ENCODE measurements around the gene COL26A1.
A peak's percentile ranks its signal among the peaks of the same experiment; 100 is the strongest.
"Not testable (repeated sequence)": the region's sequence is repeated elsewhere in the genome, so short reads cannot be mapped to it uniquely, and the experiment has no call there.

COL26A1 gene

DNA sequence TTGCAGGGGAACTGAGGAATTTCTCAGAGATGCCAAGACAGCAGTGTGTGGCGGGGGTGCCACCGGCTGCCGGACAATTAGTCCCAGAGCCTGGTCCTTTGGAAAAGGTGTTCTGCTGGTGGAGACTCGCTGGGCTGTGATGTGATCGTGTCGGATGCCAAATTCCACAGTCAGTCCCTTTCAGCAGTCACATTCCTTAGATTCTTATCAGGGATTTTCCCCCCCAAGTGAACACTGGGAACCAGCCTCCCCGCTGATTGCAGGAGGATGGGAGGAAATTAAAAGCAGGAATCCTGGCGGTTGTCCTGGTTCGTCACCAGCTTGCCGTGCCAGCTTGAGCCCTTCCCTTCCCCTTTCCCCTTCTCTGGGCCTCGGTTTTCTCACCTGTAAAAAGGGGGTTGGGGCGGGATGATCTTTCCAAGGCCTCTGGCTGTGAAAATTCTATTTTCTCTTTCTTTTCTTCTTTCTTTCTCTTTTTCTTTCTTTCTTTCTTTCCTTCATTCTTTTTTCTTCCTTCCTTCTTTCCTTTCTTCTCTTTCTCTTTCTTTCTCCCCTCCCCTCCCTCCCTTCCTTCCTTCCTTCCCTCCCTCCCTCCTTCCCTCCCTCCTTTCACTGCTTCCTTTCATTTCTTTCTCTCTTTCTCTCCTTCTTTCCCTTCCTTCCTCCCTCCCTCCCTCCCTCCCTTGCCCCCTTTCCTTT lies 39.6 kb downstream of the COL26A1 start:
- DNase-seq (ENCODE audit: low read depth in 2 of 2) = no peak

DNA sequence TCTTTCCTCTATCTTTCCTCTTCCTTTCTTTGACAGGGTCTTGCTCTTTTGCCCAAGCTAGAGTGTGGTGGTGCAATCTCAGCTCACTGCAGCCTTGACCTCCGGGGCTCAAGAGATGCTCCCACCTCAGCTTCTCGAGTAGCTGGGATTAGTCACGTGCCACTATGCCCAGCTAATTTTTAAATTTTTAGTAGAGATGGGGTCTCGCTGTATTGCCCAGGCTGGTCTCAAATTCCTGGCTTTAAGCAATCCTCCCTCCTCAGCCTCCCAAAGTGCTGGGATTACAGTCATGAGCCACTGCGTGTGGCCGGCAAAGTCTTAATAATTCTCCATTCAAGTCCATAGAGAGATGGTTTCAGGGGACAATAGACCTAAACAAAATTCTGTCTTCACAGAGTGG lies 40.2 kb downstream of the COL26A1 start:
- DNase-seq (ENCODE audit: low read depth in 2 of 2) = no peak

DNA sequence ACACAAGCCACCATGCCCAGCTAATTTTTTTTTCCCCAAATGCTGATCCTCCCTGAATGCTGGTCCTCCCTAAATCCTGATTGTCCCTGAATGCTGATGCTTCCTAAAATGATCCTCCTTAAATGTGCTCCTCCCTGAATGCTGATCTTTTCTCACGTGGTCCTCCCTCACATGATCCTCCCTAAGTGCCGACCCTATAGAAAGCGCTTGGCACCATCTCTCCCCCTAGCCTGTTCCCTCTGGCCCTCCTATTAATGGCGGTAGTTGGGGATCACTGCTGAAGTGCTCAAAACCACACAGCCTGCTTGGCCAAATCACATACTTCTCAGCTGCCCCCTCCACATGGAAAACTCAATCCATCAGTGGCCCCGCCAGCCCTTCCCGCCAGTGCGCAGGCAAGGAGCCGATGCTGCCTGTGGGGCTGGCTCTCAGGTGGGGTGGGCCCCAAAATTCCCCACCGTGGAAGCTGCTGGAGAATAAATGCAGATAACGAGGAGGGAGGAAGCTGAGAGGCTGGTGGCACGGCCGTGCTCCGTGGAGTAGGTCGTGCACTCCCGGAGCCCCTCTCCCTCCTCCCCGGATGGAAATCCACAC lies 42.9 kb downstream of the COL26A1 start:
- DNase-seq (ENCODE audit: low read depth in 2 of 2) = no peak

DNA sequence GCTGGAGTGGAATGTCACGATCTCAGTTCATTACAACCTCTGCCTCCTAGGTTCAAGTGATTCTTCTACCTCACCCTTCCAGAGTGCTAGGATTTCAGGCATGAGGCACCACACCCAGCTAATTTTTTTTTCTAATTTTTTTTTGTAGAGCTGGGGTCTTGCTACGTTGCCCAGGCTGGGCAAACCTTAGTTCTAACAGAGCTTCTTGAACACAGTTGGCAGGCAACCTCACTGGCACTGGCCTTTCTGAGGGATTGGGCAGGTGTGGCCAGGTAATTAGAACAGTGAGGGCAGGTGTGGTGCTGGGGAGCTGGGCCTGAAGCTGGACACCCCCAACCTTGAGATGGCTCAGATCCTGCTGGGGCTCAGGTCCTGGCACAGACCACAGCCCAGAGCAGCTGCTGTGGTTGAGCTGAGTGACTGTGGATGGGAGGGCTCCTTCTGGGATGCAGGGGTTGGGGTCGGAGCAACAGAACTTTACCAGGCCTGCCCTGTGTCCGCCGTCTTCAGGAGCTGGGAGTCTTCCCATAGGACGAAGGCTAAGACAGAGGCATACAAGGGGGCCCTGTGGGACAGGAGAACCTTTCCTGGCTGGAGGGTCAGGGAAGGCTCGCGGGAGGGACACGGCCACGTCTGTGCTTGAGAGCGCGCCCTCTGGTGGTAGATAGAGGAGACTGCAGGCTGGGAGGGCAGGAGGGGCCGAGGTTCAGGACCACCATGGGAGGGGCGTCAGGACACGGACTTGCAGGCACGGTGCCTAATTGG lies 48.2 kb downstream of the COL26A1 start:
- DNase-seq (ENCODE audit: low read depth in 2 of 2) = peak in 1 of 2 donors; percentile 15

DNA sequence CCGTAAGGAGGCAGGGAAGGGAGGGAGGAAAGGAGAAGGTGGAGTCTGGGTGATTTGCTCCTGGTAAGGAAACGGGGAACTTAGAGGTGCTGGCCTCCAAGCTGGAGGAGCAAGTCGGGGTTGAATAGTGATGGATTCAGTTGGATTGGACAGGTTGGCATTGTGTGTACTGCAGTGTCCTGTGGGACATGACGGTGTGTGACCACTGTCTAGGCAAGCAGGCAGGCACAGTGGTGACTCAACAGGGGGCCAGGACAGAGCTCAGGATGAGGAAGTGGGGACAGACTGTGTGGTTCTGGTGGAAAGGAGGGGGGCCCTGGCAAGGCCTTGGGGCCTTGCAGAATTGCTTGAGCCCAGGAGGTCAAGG lies 48.8 kb downstream of the COL26A1 start:
- DNase-seq (ENCODE audit: low read depth in 2 of 2) = no peak

DNA sequence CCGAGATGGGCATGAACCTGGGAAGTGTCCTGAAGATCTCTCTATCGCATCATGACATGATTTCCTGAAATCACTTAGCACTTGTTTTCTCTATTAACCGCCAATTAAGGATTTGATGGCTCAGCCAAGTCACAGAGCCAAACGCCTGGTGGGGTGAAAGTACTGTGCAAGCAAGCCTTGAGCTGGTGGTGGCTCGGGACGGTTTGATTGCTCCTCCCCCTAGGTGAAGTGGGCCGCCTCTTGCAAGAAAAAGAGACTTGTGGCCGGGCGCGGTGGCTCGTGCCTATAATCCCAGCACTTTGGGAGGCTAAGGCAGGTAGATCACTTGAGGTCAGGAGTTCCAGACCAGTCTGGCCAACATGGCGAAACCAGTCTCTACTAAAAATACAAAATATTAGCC lies 50.3 kb downstream of the COL26A1 start:
- DNase-seq (ENCODE audit: low read depth in 2 of 2) = no peak

DNA sequence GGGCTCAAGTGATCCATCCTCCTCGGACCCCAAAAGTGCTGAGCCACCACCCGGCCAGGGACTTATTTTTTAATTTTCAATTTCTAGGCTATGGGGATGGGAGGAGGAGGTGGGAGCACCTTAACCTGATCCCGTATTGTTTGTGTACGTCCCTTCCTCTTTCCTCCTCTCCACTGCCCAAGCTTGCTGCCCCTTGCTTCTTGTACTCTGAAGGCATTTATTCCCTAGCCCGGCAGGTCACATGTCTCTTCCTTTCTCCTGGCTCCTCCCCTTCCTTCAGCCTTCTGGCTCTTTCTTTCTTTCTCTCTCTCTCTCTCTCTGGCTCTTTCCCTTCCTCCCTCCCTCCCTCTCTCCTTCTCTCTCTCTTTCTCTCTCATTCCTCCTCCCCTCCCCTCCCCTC lies 56.0 kb downstream of the COL26A1 start:
- DNase-seq (ENCODE audit: low read depth in 2 of 2) = no peak

DNA sequence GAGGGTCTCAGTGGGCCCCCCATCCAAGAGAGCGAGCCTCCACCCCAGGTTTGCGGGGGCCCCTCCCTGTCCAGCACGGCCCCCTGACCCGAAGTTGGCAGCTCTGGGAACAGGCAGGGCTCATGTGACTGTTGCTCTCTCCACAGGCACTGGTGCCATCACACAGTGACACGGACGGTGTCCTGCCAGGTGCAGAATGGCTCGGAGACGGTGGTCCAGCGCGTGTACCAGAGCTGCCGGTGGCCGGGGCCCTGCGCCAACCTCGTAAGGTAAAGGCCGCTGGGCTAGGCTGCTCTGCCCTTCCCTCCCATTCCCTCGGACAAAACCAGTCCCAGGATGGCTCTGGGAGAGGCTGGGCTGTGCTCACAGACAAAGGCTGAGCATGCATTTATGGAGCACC lies 57.2 kb downstream of the COL26A1 start:
- no peak for DNase-seq (ENCODE audit: low read depth in 2 of 2)

DNA sequence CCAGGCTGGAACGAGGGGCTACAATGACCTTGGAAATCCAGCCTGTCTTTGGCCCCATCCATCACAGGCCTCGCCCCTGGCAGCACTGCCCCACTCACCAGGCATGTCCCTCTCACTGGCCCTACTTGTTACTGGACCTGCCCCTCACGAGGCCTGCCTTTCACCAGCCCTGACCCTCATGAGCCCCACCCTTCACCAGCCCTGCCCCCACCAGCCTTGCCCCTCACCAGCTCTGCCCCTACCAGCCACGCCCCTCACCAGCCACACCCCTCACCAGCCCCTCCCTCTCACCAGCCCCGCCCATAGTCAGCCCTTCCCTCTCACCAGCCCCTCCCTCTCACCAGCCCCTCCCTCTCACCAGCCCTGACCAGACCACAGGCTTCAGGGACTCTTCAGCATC lies 57.8 kb downstream of the COL26A1 start:
- DNase-seq (ENCODE audit: low read depth in 2 of 2) = no peak

DNA sequence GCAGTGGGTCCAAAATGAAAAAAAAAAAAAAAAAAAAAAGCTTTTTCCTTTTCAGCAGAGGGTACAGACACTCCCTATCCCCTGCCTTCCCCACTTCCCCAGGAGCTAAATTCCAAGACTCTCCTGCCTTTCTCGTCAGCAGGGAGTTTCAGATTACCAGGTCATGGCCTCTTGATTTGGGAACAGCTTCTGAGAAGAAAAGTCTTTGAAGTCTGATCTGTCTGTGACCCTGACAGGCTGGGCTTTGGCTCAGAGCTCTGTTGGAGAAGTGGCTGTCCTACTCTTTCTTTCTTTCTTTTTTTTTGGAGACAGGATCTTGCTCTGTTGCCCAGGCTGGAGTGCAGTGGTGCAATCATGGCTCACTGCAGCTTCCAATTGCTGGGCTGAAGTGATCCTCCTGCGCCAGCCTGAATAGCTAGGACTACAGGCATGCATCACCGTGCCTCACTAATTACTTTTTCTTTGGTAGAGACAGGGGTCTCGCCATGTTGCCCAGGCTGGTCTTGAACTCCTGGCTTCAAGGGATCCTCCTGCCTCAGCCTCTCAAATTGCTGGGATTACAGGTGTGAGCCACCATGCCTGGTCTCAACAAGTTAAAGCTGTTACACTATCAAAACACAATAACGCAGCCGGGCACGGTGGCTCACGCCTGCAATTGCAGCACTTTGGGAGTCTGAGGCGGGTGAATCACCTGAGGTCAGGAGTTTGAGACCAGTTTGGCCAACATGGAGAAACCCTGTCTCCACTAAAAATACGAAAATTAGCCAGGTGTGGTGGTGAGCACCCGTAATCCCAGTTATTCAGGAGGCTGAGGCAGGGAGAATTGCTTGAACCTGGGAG lies 59.9 kb downstream of the COL26A1 start:
- no peak for DNase-seq (ENCODE audit: low read depth in 2 of 2)

DNA sequence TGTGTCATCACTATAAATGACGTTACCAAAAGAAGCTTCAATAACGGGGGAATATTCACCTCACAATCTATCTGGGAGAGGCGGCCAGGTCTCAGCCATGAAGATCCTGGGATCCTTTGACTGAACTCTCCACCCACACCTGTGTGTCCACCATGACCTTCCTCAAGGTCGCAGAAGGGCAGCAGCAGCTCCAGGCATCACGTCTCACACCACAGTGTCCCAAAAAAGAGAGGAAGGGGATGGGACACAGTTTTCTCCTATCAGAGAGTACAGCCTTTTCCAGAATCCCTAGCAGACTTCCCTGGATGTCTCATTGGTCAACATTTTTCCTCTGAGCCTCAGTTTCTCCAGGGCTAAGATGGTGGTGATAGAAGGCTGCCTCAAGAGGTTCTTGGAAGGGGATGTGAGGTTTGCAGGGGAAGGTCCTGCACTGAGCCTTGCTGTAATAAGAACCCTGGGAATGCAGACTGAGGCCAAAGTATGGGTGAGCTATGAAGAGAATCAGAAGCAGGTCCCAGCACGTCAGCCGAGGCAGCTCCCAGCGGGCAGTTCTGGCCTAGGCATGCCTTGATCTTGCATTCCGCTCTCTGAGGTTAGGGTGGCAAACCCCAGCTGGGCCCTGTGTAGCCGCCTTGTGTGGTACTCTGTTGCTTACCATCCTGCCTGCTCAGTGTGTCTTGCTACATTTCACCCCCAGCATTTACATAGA lies 63.8 kb downstream of the COL26A1 start:
- no peak for DNase-seq (ENCODE audit: low read depth in 2 of 2)

DNA sequence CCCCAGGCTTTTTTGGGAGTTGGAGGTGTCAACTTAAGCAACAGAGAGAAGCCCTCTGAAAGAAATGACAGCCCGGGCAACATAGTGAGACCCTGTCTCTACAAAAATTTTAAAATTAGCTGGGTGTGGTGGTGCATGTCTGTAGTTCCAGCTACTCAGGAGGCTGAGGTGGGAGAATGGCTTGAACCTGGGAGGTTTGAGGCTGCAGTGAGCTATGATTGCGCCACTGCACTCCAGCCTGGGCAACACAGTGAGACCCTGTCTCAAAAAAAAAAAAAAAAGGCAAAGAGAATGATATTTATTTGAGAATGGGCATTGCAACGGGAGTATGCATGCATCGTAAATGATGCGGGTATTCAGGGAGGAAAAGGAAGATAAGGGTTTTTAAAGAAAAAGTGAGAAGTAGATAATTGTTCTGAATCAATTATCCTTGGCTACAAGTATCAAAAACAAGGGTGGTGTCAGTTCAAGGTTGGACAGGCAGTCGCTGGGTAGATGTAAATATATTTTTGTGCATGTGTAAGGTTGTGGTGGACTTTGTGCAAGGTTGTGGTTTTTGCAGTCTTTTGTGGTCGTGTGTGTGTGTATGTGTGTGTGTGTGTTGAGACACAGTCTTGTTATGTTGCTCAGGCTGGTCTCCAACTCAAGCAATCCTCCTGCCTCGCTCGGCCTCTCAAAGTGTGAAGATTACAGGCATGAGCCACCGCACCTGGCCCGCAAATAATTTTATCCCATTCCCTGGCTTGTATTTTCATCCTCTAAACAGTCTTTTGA lies 65.6 kb downstream of the COL26A1 start:
- DNase-seq (ENCODE audit: low read depth in 2 of 2) = no peak

DNA sequence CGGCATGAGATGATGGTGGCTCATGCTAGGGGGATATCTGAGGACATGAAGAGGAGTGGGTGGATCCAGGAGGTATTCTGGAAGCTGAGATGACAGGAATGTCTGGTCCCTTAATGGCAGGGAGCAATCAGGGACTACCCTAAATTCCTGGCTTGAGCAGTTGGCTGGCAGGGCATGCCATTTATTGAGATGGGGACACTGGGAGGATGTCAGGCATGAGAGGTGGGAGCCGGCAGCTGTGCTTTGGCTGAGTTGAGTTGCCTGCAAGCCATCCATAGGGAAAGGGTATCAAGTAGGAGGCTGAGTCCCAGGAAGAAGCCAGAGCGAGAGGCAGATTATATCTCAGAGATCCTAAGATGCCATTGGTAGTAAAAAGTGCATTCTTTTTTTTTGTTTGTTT lies 69.6 kb downstream of the COL26A1 start:
- no peak for DNase-seq (ENCODE audit: low read depth in 2 of 2)

DNA sequence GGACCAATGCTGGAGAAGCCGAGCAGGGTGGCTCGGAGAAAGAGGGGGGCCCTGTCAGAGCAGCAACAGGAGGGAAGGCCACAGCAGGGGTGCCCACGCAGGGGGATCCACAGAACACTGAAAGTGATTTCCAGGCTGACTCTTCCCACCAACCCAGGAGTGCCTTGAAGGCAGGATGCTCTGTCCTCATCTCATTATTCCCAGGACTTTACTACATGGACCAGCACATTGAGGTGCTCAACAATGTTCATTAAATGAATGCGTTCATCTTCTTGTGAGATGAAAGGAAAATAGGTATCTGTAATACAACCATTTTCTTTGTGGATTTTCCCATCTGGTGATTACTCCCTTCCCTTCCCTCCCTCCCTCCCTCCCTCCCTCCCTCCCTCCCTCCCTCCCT lies 71.0 kb downstream of the COL26A1 start:
- DNase-seq (ENCODE audit: low read depth in 2 of 2) = no peak

DNA sequence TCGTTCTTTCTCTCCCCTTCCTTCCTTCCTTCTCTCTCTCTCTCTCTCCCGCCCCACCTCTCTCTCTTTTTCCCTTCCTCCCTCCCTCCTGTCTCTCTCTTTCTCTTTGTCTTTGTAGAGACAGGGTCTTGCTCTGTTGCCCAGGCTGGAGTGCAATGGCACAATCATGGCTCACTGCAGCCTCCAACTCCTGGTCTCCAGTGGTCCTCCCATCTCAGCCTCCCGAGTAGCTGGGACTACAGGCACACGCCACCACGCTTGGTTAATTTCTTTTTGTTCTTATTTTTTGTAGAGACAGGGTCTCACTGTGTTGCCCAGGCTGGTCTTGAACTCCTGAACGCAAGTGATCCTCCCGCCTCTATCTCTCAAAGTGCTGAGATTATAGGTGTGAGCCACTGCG lies 71.5 kb downstream of the COL26A1 start:
- DNase-seq (ENCODE audit: low read depth in 2 of 2) = not testable (repeated sequence)

DNA sequence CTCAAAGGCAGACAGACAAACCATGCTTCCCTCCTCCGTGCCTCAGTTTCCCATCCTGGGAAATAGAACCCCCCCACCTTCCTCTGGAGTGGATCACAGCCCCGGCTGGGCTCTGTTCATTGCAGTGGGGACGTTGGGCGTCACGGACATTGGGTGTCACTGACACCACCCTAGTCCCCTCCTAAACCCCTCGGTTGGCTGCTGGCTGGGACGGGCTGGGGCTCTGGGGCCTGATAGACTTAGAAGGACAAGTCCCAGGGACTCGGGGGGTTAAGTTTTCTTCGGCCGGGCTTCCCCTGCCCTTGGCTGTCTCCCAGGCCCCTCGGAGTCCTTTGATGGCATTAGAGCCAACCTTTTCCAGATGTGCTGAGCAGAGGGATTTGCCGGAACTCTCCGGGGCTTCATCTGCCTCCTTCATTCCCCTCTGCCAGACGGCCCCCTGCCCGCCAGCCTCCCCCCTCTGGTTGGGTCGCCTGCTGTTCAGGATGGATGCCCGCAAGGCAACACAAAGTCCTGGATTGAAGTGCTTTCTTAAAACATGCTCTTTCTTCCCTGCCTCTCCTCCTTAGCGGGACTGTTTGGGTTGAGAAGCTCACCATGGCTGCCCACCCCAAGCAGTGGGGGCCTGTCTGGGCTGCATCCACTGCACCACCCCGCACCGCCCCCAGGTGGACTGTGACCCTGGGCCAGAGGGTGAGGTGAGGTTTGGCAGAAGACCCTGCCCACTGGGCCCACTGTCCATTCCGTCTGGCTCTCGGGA lies 73.0 kb downstream of the COL26A1 start:
- DNase-seq (ENCODE audit: low read depth in 2 of 2) = no peak

DNA sequence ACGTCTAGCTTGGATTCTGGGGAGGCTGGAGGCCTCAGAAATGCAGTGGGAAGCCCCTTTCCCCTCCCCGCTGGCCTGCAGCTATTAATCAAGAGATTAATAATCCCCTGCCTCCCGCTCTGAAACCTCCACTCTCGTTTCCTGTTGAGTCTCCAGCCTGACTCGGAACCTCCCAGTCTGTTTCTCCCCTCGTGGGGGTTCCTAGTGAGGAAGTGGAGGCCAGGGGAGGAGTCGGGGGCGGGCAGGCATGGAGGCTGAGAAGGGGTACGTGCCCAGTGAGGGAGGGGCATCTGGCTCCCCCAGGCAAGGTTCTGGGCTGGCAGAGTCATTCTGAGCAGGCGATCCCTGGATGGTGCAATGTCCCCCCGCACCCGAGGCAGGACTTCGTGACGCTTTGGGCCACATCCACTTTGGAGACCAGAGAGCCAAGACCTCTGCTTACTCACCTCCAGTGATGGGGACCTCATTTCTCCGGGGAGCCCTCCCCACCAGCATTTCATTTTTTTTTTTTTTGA lies 73.6 kb downstream of the COL26A1 start:
- no peak for DNase-seq (ENCODE audit: low read depth in 2 of 2)

DNA sequence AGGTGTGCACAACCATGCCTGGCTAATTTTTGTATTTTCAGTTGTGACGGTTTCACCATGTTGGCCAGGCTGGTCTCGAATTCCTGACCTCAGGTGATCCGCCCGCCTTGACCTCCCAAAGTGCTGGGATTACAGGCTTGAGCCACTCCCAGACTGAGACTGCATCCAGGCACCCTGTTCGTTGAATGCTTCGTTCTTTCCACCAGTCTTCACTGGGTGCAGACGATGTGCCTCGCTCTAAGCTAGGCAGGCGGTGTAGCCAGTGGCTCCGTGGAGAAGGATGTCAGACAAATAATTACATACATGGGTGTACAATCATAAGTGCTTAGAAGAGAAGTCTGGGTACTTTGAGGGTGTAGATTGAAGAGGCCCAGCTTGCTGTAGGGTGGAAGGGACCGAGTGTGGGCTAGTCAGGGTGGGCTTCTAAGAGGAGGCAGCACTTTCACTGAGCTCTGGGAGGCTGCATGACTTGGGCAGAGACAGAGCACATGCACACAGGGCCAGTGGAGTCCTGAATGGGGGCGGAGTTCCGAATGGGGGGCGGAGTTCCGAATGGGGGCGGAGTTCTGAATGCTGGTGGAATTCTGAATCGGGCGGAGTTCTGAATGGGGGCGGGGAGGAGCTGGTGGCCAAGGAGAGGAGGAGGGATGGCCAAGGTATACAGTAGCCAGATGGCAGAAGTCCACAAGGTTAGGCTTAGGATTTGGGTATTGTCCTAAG lies 74.3 kb downstream of the COL26A1 start:
- DNase-seq (ENCODE audit: low read depth in 2 of 2) = peak in 1 of 2 donors; percentile 7

DNA sequence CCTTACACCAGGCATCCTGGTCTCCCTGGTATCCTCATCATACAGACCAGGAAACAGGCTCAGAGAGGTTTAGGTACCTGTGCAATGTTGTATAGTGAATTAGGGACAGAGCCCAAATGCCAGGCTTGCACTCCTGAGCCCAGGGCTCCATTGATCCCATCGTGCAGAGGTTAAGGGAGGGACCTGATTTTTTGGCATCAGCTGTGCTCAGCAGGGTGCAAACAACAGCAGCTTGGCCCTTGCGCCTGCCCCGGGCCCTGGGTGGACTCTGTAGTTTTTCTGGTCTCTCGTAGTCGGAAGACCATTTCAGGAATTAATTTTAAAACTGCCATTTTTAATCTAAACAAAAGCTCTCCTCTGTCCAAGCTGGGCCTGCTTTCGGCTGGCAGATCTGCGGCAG lies 79.2 kb downstream of the COL26A1 start:
- DNase-seq (ENCODE audit: low read depth in 2 of 2) = no peak

Data from activated CD4-positive, alpha-beta T cell treated with anti-CD3 and anti-CD28 coated beads for 24 hours (primary cell).